Measurements from ENCODE around the gene PCNX3.

PCNX3 gene

GRCh38 chr11:65586676-65587075 is 28.9 kb upstream of the PCNX3 start:
- no peak overlapping the region for H3K4me3 ChIP-seq (ENCODE audit: low read length)
- TF ChIP-seq ZNF274 (IDR thresholded peaks at IDR 0.05; ENCODE audit: low read depth, low read length): no peak

- H3K4me3 ChIP-seq (ENCODE audit: low read length): peak overlapping the region; percentile 14; the same call in 1 of the 2 replicates
Measured at GRCh38 chr11:65588199-65589054, 27.1 kb upstream of the PCNX3 start.

GRCh38 chr11:65589444-65590239 is 25.9 kb upstream of the PCNX3 start:
- TF ChIP-seq ZNF274 (IDR thresholded peaks at IDR 0.05; ENCODE audit: low read depth, low read length): no peak
- H3K4me3 ChIP-seq (ENCODE audit: low read length): no peak overlapping the region

More at GRCh38 chr11:65588199-65589054, 27.1 kb upstream of the PCNX3 start:
- no peak for TF ChIP-seq ZNF274 (IDR thresholded peaks at IDR 0.05; ENCODE audit: low read depth, low read length)

GRCh38 chr11:65590240-65590738 is 25.3 kb upstream of the PCNX3 start:
- no peak for TF ChIP-seq ZNF274 (IDR thresholded peaks at IDR 0.05; ENCODE audit: low read depth, low read length)
- no peak overlapping the region for H3K4me3 ChIP-seq (ENCODE audit: low read length)

GRCh38 chr11:65591939-65592857 is 23.4 kb upstream of the PCNX3 start:
- TF ChIP-seq ZNF274 (IDR thresholded peaks at IDR 0.05; ENCODE audit: low read depth, low read length): no peak
- H3K4me3 ChIP-seq (ENCODE audit: low read length): no peak overlapping the region

GRCh38 chr11:65592858-65593517 is 22.6 kb upstream of the PCNX3 start:
- no peak overlapping the region for H3K4me3 ChIP-seq (ENCODE audit: low read length)
- TF ChIP-seq ZNF274 (IDR thresholded peaks at IDR 0.05; ENCODE audit: low read depth, low read length): no peak

DNA sequence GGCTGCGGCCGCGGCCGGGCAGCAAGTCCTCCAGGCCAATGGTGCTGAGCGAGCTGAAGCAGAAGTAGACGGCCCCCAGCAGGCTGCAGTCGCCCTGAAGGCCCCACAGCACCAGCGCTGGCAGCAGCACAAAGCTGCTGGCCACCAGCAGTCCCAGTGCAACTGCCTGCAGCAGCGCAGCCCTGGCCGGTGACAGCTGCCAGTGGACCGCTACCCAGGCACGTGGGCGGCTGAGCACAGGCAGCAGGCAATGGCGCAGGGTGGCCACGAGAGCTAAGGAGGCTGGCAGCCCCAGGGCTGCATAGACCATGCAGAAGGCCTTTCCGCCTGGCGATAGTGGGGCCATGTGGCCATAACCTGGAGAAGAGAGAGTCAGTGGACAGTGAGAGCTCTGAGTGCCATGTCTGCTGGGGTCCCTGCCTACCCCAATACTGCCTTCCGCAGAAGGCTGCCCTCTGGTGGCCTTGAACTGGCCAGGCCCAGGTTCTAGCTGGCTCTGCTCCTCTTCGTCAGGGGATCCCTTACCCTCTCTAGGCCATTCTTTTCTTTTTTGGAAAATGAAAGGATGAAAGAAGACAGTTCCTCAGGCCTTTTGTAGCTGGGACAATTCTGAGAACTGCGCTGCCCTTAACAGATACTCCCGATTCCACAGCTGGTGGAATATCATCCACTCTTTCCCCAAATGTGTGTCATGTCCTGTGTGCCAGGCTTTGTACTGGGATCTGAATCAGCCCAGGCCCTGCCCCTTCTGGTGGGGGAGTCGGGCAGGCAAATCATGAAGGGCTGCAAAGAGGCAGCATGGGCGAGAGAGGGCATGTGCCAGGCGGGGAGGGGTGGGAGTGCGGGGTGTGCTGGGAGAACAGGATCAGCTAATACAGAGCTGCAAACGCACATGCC is 21.8 kb upstream of the PCNX3 start:
- TF ChIP-seq ZNF274 (IDR thresholded peaks at IDR 0.05; ENCODE audit: low read depth, low read length): no peak
- H3K4me3 ChIP-seq (ENCODE audit: low read length): no peak overlapping the region

- no peak overlapping the region for H3K4me3 ChIP-seq (ENCODE audit: low read length)
- TF ChIP-seq ZNF274 (IDR thresholded peaks at IDR 0.05; ENCODE audit: low read depth, low read length): no peak
Measured at GRCh38 chr11:65595131-65595530, 20.4 kb upstream of the PCNX3 start.

DNA sequence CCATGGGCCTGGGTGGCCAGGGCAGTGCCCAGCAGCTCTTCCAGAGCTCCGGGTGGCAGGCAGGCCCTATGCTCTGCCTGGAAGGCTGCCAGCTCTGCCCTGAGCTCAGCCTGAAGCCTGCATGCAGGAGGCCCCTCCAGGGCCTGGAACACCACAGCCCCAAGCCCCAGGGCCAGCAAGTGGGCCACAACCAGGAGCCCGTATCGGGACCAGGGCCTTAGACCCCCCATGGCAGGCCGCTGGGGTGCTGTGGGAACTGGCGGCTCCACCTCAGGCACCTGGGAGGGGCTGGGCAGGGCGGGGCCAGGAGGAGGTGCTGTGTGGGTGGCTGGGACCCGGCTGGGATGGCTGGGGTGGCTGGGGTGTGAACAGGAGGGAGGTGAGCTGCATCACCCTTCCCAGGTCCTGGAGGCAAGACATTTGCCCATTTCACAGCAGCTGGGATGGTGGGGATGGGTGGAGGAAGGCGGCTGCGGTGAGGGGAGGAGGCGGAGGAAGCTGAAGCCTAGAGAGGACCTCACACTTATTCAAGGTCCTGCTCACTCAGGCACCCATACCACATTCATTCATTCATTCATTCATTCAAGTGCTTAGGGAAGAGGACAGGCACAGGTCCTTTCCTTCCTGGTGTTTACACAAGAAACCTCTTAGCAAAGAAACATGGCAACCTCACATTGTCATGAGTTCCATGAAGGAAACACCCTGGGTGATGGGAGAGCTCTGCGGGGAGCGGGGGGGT is 19.9 kb upstream of the PCNX3 start, which contains the start of gene KCNK7:
TSS of gene KCNK7 (minus strand) at position 258 of the 739 bp plus-strand sequence. CDS start at position 230, 28 bp downstream.
- no peak within 1 kb of the TSS for H3K4me3 ChIP-seq (ENCODE audit: low read length)
- TF ChIP-seq ZNF274 (IDR thresholded peaks at IDR 0.05; ENCODE audit: low read depth, low read length): no peak

DNA sequence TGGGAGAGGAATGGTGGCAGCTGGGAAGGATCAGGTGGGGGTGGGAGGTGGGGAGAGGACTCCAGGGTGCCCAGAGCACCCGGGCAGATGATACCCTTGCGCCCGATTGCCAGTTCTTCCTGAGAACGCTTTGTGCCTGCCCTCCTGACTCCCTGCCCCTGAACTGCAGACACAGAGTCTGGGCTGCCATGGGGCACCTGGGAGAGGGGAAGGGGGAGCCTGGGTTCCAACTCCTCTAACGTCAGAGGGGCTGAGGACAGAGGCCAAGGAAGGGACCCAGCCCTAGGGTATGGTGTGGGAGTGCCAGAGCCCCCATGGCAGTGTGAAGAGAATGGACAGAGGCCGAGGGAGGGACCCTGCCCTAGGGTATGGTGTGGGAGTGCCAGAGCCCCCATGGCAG is 19.1 kb upstream of the PCNX3 start:
- no peak for TF ChIP-seq ZNF274 (IDR thresholded peaks at IDR 0.05; ENCODE audit: low read depth, low read length)

GRCh38 chr11:65598258-65598699 is 17.3 kb upstream of the PCNX3 start:
- no peak for TF ChIP-seq ZNF274 (IDR thresholded peaks at IDR 0.05; ENCODE audit: low read depth, low read length)
- H3K4me3 ChIP-seq (ENCODE audit: low read length): no peak overlapping the region

More for the DNA sequence above, 19.1 kb upstream of the PCNX3 start:
- no peak overlapping the region for H3K4me3 ChIP-seq (ENCODE audit: low read length)

Measured in GM08714 (cell line).